Measurements from ENCODE around the gene MORC3.

DNA sequence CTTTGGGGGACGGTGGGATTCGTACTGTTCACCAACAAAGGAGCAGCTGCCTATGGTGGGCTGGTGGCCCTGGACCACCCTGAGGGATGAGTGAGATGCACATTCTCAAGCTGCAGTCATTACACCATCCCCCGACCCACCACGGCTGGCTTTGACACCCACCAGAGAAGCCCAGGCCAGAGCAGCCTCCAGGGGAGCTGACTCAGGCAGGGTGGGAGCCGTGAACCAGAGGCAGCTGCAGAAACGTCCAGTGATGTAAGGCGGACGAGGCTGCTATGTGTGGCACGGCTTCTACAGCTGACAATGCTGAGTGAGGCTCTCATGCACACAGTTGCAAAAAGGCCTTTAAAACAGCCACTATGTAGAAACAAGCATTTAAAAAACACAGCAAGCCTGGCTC, 105.3 kb downstream of the MORC3 start:
- TF ChIP-seq POLR2A (IDR thresholded peaks at IDR 0.05) = no peak
- TF ChIP-seq, protein P1, sequence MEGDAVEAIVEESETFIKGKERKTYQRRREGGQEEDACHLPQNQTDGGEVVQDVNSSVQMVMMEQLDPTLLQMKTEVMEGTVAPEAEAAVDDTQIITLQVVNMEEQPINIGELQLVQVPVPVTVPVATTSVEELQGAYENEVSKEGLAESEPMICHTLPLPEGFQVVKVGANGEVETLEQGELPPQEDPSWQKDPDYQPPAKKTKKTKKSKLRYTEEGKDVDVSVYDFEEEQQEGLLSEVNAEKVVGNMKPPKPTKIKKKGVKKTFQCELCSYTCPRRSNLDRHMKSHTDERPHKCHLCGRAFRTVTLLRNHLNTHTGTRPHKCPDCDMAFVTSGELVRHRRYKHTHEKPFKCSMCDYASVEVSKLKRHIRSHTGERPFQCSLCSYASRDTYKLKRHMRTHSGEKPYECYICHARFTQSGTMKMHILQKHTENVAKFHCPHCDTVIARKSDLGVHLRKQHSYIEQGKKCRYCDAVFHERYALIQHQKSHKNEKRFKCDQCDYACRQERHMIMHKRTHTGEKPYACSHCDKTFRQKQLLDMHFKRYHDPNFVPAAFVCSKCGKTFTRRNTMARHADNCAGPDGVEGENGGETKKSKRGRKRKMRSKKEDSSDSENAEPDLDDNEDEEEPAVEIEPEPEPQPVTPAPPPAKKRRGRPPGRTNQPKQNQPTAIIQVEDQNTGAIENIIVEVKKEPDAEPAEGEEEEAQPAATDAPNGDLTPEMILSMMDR (IDR thresholded peaks at IDR 0.05 in 8 of 11, conservative IDR thresholded peaks at IDR 0.05 in 3 of 11) = no peak
